Measurements from ENCODE around the gene MYOM1.
"Not testable (repeated sequence)": the region's sequence is repeated elsewhere in the genome, so short reads cannot be mapped to it uniquely, and the experiment has no call there.

The MYOM1 gene

DNA sequence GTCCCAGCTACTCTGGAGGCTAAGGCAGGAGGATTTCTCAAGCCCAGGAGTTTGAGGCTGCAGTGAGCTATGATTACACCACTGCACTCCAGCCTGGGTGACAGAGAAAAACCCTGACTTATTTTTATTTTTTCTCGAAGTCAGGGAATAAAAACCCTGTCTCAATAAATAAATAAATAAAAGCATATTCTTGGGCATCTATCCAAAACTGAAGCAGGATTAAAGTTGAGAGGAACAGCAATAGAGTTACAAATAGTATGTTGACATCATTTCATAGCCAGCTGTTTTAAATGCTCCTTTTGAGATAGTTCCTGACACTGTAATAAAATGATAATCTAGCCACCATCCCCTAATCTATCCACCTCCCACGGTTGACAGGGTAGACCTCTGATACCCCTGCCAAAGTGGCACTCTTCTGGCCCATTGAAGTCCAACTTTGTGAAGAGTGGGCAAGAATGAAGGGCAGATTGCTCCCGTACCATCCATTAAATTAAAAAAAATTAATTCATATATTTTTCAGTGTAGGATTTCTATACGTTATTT lies 164.5 kb downstream of the MYOM1 start:
- no peak for DNase-seq (ENCODE audit: low read depth)

DNA sequence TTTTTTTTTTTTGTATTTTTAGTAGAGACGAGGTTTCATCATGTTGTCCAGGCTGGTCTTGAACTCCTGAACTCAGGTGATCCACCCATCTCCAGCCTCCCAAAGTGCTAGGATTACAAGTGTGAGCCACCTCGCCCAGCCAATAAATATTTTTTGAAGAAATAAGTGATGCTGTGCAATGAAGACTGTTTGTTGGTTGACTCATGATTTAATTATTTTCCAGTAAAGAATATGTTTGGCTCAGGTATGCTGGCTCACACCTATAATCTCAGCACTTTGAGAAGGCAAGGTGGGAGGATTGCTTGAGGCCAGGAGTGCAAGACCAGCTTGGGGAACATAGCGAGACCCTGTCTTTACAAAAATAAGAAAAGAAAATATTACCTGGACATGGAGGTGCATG lies 165.0 kb downstream of the MYOM1 start:
- DNase-seq (ENCODE audit: low read depth) = no peak

DNA sequence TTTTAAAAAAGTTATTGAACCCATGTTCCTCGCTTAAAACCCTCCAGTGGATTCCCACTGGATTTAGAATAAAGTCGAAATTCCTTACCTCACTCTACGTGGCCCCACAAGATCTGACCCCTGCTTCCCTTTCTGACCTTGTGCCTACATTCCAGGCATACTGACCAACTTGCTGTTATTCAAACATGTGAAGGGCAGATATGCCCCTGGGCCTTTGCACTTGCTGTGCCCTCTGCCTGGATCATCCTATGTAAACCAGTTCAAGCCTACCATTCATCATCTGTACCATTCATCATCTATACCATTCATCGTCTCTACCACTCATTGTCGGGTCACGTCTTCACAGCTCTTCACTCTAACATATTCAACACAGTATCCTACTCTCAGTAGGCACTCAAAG lies 165.6 kb downstream of the MYOM1 start:
- no peak for DNase-seq (ENCODE audit: low read depth)

DNA sequence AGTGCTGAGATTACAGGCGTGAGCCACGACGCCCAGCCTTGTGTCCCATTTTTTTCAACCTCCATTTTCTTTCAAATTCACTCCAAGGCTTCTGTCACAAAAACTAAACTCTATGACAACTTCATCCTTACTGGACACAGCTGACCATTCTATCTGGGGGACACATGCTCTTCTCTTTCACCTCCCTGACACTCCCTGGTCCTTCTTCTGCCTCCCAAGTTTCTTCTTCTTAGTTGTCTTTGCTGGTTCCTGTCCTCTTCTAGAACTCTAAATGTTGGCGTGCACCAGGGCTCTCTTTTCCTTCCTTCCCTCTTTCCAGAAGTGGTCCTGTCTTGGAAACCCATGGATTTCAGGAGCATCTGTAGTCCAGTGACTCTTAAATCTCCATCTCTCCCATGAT lies 166.7 kb downstream of the MYOM1 start:
- DNase-seq (ENCODE audit: low read depth) = no peak

DNA sequence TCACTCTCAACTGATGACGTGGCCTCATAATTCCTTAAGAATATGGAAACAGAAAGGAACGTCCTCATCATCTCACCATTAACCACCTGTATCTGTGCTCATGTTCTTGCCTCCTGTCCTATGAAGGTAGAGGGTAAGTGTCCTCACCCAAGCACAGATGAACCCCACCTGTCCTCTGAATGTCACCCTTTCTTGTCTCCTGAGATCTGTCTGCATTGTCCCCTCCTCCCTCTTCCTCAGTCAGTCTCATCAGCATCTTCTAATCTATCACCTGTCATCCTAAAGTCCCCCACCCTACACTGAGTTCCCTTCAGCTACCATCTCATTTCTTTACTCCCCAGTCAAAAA lies 167.4 kb downstream of the MYOM1 start:
- no peak for DNase-seq (ENCODE audit: low read depth)

DNA sequence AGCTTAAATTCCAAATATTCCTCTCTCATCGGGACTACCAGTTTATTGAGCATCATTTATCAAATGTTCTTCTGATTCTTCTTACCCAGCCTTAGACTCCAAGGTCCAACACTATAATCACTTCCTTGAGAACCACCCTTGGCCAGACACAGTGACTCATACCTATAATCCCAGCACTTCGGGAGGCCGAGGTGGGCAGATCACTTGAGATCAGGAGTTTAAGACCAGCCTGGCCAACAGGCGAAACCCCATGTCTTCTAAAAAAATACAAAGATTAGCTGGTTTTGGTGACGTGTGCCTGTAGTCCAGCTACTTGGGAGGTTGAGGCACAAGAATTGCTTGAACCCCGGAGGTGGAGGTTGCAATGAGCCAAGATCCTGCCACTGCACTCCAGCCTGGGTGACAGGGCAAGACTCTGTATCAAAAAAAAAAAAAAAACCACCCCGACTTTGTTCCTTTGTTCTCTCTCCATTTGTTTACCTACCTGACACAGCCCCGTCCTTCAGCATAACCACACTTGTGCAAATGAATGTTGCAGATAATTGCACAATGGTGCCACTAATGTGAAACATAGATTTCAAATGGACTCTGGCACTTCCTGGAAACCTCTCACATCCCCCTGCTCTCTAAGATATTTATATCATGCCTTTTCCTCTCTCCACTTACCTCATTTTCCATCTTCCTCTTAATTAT lies 167.9 kb downstream of the MYOM1 start:
- no peak for DNase-seq (ENCODE audit: low read depth)

DNA sequence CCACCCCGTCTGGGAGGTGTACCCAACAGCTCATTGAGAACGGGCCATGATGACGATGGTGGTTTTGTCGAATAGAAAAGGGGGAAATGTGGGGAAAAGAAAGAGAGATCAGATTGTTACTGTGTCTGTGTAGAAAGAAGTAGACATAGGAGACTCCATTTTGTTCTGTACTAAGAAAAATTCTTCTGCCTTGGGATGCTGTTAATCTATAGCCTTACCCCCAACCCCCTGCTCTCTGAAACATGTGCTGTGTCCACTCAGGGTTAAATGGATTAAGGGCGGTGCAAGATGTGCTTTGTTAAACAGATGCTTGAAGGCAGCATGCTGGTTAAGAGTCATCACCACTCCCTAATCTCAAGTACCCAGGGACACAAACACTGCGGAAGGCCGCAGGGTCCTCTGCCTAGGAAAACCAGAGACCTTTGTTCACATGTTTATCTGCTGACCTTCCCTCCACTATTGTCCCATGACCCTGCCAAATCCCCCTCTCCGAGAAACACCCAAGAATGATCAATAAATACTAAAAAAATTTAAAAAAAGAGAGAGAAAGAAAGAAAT lies 169.8 kb downstream of the MYOM1 start:
- DNase-seq (ENCODE audit: low read depth) = not testable (repeated sequence)

DNA sequence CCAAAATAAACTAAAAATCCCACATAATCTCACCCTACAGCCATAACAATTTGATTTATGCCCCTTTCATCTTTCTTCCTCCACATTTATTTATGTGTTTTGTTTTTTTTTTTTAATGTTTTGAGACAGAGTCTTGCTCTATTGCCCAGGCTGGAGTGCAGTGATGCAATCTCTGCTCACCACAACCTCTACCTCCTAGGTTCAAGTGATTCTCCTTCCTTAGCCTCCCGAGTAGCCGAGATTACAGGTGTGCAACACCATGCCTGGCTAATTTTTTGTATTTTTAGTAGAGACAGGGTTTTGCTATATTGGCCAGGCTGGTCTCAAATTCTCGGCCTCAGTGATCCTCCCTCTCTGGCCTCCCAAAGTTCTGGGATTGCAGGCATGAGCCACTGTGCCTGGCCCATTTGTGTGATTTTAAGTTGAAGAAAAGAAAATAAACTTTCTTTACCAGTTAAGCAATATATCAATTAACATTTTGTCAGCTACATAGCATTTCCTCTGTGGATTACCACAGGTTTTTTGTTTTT lies 170.9 kb downstream of the MYOM1 start:
- DNase-seq (ENCODE audit: low read depth) = no peak

DNA sequence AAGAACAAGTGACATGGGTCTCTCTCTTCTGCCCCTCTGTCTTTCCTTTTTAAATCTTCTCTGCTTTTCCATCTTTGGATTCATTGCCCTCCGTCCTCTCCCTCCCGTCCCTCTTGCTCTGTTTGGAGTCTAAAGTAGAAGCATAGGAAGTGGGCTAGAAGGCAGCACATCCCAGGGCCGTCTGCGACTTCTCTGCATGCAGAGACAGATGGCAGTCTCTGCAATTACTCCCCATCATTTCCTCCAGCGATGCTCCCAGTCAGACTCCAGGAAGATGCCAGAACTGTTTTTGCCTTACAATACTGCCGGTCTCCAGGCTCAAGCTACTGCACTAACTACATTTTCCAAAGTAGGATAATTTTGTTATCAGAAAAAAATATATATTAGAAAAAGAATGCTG lies 171.6 kb downstream of the MYOM1 start:
- no peak for DNase-seq (ENCODE audit: low read depth)

DNA sequence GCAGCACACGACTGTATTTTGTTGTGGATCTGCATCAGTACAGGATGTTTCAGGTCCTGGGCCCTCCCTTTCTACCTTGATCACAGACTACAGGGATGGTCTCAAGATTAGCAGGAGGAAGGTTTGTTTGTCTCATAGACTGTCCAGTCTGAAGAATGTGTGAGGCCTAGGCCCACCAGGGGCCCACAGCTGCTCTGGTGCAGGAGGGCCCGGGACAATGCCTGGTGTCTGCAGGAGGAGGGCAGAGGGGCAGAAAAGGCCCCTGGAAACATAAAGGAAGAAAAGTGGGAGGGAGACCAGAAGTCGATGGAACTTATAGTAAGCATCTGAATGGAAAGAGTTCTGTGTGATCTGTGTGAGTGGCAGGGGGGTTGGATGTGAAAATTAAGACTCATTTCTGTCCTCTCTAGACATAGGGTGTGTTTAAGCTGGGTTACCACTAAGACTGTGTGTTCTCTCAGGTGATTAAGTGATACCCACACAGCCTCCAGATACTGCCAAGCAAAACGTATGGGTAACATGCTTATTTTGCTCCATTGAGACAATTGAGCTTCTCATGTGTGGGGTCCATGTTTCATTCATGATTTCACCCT lies 173.5 kb downstream of the MYOM1 start:
- no peak for DNase-seq (ENCODE audit: low read depth)

DNA sequence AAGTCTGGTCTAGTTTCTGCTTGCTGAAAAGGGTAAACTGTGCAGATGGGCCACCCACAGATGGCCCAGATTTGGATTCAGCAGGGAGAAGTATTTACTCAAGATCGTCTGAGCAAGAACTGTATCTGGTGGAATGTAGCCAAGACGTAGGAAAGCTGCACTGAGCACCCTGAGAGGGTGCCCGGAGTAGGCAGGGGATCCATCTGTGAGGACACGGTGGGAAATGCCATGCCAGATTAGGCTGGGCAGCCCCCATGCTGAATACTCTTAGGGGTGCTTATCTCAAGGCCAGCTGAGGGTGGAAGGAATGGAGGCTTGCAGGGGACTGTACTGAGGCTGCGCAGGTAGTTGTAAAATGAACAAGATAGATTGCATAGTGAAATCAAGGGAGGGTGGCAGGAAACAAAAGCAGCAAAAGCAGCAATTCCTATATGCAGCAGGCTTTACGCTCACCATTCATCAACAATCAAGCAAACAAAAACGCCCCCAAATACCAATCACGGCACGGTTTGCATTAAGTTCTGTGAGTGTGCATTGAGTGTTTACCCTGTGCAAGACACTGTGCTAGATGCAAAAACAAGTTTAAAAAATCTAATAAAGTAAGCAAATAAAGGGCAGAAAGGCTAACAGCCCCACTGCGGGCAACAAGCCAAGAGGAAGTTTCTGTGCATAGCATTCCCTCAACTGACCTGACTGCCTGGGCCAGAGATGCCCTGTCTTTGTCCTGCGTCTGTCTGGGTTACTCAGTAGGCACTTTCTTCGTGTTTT lies 174.7 kb downstream of the MYOM1 start:
- DNase-seq (ENCODE audit: low read depth) = no peak

DNA sequence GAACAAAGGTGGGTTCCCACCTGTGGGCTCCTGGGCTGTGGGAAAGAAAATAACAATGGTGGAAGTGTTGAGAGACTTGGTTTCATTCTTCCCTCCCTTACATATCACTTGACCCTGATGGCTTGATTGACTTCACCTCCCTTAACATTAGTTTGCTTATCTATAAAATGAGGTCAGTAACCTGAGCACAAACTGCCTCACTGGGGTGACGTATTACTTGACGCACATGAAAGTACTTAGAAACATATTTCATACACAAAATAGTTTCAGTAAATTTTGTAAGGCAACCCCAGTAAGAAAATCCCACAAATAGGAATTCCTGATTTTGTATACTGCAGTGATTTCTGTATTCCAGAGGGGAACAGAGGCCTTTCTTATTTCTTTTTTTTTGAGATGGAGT lies 177.4 kb downstream of the MYOM1 start:
- no peak for DNase-seq (ENCODE audit: low read depth)

DNA sequence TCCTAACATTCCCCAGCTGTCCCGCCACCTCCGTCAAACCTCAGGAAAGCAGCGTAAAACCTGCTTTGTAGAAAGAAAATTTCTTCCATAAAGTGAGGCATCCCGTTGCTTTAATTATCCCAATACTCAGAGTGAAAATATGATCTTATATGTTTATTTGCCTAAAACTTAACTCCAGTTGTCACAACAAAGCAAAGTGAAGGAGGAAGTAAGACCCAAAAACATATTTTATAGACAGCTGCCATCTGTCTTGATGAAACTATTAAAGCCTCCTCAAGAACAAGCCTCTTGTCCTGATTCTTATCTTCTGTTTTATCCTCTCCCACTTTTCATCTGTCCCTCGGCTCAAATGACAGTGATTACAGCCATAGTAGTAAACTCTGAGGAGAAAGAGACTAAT lies 177.9 kb downstream of the MYOM1 start:
- no peak for DNase-seq (ENCODE audit: low read depth)

DNA sequence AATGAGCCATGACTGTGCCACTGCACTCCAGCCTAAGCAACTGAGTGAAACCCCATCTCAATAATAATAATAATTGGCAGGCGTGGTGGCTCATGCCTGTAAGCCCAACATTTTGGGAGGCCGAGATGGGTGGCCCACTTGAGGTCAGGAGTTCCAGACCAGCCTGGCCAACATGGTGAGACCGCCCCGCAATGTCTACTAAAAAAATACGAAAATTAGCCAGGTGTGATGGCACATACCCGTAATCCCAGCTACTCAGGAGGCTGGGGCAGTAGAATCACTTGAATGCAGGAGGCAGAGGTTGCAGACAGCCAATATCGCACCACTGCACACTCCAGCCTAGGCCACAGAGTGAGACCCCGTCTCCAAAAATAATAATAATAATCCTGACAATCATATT lies 178.9 kb downstream of the MYOM1 start:
- DNase-seq (ENCODE audit: low read depth) = no peak

DNA sequence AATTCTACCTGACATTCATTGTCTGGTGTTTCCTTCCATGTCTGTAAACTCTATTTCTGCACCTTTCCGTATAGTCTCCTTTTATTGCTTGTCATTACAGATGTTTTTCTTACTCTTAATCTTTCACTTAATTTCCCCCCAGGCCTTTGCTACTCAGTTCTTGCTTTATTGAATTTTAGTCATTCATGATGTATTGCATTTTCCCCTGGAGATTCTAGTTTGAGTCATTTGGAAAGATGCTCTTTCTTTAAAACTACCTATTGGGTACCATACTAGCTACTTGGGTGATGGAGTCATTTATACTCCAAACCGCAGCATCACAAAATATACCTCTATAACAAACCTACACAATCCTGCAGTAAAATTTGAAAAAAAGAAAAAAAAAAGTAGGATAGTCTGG lies 179.6 kb downstream of the MYOM1 start:
- DNase-seq (ENCODE audit: low read depth) = no peak

DNA sequence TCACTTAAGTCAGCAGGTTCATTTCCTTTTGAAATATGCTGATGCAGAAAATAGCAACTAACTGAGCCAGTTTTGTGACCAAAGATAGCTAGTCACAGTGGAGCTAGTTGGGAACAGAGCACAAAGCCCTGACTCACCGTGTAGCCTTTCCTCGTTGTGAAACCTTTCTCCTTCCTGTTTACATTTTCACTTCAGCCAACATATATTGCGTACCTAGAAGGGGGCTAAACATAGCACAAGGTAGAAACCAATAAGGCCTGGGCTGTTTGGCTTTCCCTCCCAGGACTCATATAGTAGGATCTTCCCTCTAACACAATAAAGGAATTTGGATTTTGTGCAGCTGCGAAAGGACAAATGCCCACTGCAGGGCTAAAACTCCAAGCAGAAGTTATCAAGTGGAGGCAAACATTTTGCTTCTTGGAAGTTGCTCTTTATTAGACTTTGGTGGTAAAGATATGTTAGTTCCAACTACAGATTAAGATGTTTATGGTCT lies 182.3 kb downstream of the MYOM1 start:
- no peak for DNase-seq (ENCODE audit: low read depth)

DNA sequence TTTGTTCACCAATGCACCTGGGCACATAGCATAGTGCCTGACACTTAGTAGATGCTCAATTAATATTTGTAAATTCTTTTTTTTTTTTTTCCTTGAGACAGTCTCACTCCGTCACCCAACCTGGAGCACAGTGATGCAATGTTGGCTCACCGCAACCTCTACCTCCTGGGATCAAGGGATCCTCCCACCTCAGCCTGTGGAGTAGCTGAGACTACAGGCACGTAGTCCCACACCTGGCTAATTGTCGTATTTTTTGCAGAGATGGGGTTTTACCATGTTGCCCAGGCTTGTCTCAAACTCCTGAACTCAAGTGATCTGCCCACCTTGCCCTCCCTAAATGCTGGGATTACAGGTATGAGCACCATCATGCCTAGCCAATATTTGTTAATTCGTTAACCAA lies 183.7 kb downstream of the MYOM1 start:
- no peak for DNase-seq (ENCODE audit: low read depth)

DNA sequence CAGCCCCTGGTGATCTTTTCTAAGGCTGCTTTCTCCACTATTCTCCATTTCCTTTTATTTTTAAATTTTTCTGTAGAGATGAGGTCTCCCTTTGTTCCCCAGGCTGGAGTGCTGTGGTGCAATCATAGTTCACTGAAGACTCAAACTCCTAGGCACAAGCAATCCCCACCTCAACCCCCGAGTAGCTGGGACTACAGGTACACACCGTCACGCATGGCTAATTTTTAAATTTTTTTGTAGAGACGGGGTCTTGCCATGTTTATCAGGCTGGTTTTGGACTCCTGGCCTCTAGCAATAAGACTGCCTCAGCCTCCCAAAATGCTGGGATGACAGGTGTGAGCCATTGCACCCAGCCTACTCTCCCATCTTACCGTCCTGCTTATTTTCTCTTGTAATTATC lies 184.1 kb downstream of the MYOM1 start:
- no peak for DNase-seq (ENCODE audit: low read depth)

DNA sequence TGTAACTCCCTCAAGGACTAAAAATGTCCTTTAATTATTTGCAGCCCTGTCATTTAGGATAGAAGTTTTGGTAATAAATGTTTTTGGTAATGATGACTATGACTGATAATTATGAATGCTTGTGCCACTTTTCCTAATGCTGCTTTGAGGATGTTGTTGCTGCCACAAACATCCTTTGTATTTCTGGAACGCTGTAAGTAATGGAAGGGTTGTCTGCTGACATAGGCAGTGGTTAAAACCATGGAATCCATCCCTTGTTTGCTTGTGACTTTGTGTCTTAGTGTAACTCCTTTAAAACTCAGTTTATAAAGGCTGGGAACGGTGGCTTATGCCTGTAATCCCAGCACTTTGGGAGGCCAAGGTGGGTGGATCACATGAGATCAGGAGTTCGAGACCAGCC lies 187.0 kb downstream of the MYOM1 start:
- DNase-seq (ENCODE audit: low read depth) = no peak

DNA sequence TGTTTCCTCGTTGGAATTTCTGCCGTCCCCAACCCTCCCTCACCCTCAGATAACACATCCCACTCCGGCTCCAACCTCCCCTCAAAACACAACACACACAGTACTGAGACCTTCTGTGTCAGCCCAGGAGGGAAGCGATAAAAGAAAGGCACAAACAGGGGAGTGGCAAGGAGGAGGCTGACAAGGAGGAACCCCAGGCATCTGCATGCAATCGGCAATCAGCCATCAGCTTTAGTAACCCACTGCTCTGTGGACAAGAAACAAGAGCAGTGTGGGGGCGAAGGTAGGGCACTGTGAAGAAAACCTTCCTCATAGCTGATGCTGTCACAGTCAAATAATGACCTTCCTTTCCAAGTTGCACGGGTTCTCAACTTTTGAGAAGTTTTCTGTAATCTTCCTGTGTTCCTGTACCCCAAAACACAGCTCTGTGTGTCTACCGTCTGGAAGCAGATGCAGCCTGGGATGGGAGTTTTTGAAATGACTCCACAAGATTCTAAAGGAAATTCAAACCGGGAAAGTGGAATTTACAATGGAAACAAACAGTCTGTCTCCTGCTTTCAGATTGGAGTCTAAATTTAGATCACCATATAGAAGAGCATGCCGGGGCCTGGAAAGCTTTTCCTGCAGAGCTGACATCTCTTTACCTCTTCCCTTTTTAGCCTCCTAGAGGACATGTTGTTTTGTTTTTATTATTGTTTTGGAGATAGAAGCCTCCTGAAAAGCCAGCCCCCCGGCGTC lies 190.4 kb downstream of the MYOM1 start:
- DNase-seq (ENCODE audit: low read depth) = no peak

DNA sequence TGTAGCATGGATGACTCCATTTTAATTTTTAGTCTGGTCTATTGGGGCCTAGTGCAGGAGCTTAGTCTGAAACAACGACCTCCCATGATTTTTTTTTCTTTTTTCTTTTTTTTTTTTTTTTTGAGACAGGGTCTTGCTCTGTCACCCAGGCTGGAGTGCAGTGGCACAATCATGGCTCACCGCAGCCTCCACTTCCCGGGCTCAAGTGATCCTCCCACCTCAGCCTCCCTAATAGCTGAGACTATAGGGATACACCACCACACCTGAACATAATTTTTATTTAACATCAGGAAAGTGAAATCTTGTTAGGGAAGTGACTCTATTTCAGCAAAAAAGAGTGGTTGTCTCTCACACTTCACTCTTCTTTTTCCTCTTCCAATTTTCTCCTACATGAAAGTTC lies 191.7 kb downstream of the MYOM1 start:
- DNase-seq (ENCODE audit: low read depth) = not testable (repeated sequence)

DNA sequence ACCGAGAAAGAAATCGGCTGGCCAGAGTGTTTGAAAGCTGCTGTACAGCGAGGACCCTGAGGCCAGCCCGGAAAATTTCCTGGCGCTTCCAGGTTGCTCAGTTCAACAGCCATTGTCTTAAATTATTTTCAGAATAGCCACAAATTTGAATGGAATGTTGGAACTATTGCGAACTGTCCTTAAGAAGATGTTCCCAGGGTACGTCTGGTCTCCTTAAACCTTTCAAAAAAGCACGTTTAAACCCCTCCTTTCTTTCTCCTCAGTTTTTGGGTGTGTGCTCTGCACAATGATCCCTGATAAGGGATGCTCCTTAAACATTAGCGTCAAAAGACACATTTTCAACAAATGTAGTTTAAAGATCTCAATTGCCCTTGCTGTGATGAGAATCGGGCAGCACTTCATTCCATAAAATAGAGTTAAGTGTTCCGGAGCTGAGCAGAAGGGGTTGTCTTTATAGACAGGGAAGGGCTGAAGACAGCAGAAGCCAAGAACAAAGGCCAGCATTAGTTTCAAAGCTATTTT lies 192.3 kb downstream of the MYOM1 start:
- DNase-seq (ENCODE audit: low read depth) = no peak
